ENCODE results near the gene ERFE.

Gene ERFE

DNA sequence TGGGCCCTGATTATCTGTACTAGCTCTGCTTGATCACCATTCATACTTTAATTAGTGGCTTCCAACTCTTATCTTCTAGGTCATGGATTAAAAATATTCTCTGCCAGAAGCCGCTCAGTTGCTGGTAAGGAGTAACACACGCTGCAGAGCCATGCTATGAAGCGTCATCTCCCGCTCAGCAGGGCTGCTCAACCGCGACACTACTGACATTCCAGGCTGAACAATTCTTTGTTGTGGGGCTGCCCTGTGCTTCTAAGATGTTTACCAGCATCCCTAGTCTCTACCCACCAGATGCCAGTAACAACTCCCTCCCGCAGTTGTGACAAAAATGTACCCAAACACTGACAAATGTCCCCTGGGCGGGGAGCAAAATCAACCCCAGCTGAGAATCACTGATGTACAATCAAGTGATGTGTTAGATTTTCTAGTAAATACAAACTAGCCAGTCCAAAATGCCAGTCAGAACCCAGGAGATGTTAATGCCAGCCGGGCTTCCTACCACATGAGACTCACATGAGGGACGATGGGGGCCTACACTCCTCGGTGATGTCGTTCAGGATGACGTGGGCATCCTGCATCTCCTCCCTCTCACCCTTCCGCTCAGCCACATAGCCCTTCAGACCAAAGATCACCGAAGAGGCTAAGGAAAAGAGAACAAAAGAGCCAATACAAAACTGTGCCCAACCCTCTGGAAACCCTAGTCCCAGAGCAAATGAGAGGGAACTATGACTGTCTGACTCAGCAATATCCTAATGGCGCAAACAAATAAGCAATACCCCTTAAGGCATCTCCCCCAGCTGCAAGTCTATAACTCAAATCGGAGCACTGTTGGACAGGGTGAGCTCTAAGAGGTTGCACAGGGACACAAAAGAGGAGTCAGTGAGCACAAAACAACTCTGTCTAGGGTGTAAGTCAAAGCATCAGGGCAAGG lies 29.1 kb downstream of the ERFE start:
- H4K20me1 ChIP-seq (ENCODE audit: insufficient read depth, low read length): no peaks in the 10 kb centered on the region
- TF ChIP-seq, protein P1, sequence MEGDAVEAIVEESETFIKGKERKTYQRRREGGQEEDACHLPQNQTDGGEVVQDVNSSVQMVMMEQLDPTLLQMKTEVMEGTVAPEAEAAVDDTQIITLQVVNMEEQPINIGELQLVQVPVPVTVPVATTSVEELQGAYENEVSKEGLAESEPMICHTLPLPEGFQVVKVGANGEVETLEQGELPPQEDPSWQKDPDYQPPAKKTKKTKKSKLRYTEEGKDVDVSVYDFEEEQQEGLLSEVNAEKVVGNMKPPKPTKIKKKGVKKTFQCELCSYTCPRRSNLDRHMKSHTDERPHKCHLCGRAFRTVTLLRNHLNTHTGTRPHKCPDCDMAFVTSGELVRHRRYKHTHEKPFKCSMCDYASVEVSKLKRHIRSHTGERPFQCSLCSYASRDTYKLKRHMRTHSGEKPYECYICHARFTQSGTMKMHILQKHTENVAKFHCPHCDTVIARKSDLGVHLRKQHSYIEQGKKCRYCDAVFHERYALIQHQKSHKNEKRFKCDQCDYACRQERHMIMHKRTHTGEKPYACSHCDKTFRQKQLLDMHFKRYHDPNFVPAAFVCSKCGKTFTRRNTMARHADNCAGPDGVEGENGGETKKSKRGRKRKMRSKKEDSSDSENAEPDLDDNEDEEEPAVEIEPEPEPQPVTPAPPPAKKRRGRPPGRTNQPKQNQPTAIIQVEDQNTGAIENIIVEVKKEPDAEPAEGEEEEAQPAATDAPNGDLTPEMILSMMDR (IDR thresholded peaks at IDR 0.05; ENCODE audit: low read length): no peak
- TF ChIP-seq EZH2 (IDR thresholded peaks at IDR 0.05; ENCODE audit: borderline replicate concordance, low read length): no peak

DNA sequence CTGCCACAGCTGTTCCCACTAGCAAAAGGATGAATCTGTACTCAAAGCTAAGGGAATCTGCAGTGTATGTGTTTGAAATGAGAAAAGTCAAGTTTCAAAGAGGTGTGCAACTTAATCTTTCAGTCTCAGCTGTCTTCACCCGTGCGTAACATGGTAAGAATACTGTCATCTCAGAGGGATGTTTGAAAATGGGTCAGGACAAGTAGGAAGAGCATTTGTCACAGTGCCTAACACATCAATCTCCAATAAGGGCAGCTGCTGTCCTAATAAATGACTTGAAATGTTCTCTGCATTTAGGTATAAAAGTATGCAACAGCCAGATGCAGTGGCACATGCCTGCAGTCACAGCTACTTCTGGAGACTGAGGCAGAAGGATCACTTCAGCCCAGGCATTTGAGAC lies 31.7 kb downstream of the ERFE start:
- Histone ChIP-seq H3K4me3 (ENCODE audit: low read depth, low read length, poor library complexity, severe bottlenecking) (no peak overlapping the region), H2AFZ (ENCODE audit: low read length) (no peak overlapping the region), H3K36me3 (ENCODE audit: insufficient read depth, low read length) (peaks cover 77% of the 10 kb centered on the region), H3K4me1 (ENCODE audit: insufficient read depth, low read length, severe bottlenecking) (peaks cover 4% of the 10 kb centered on the region), H3K9ac (ENCODE audit: low read length) (no peak overlapping the region), H4K20me1 (ENCODE audit: insufficient read depth, low read length) (no peaks in the 10 kb centered on the region), H3K79me2 (ENCODE audit: insufficient read depth, low read length) (peaks cover 3% of the 10 kb centered on the region), H3K4me2 (ENCODE audit: low read length) (no peak overlapping the region), H3F3A (ENCODE audit: insufficient read depth, low read length) (no peaks in the 10 kb centered on the region; the same call in 1 of the 2 replicates), H3K27ac (ENCODE audit: low read depth, low read length, poor library complexity, severe bottlenecking) (no peak overlapping the region), H3K27me3 (ENCODE audit: insufficient read depth, low read length) (no peaks in the 10 kb centered on the region), H3K9me2 (ENCODE audit: low read depth, low read length) (no peaks in the 10 kb centered on the region), H3K9me3 (ENCODE audit: low read length) (no peaks in the 10 kb centered on the region)
- no peak for TF ChIP-seq EZH2 (IDR thresholded peaks at IDR 0.05; ENCODE audit: borderline replicate concordance, low read length)
- TF ChIP-seq, protein P1 (IDR thresholded peaks at IDR 0.05; ENCODE audit: low read length): no peak

More for the DNA sequence above, 29.1 kb downstream of the ERFE start:
- no peaks in the 10 kb centered on the region for H3K9me3 ChIP-seq (ENCODE audit: low read length)
- H3K4me1 ChIP-seq (ENCODE audit: insufficient read depth, low read length, severe bottlenecking): peaks cover 4% of the 10 kb centered on the region
- no peaks in the 10 kb centered on the region for H3K27me3 ChIP-seq (ENCODE audit: insufficient read depth, low read length)
- no peak overlapping the region for H3K27ac ChIP-seq (ENCODE audit: low read depth, low read length, poor library complexity, severe bottlenecking)
- no peaks in the 10 kb centered on the region for H3K79me2 ChIP-seq (ENCODE audit: insufficient read depth, low read length)
- no peak overlapping the region for H3K9ac ChIP-seq (ENCODE audit: low read length)
- H3F3A ChIP-seq (ENCODE audit: insufficient read depth, low read length): no peaks in the 10 kb centered on the region
- no peak overlapping the region for H3K4me2 ChIP-seq (ENCODE audit: low read length)
- no peaks in the 10 kb centered on the region for H3K9me2 ChIP-seq (ENCODE audit: low read depth, low read length)
- no peak overlapping the region for H2AFZ ChIP-seq (ENCODE audit: low read length)
- no peak overlapping the region for H3K4me3 ChIP-seq (ENCODE audit: low read depth, low read length, poor library complexity, severe bottlenecking)
- H3K36me3 ChIP-seq (ENCODE audit: insufficient read depth, low read length): peaks cover 88% of the 10 kb centered on the region

DNA sequence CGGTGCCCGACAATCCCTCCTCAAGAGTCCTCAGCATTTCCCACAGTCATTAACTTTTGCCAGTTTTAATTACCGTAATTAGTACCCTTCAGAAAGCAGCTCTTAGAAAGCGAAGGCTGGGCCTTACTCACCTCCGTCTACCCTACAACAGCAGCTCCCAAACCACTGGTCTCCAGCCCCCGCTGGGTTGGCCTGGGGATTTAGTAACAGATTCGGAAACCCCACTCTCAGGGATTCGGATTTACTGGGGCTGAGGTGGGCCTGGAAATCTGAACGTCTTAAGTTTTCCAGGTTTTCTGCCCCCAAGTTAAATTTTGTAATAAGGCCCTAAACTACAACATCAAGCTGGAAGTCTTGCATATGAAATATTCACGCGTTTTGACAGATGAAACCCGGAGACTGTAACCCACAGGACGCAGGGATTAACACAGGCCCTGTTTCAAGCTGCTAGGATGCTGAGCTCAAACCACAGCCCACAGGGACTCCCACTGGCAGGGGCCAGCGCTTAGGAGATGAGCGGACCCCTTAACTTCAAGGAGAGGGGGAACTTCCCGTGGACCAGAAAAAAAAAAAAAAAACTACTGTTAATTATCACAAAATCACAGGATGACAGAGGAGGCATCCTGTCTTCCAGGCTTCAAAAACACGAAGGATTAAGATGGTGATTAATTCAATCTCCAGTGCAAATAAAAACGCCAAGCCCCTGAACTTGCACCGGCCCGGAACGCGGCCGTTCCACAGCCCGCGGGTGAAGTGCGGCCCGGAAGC lies 43.7 kb downstream of the ERFE start:
- Histone ChIP-seq H4K20me1 (ENCODE audit: insufficient read depth, low read length) (0 out of 2 replicates have a peak, but pooled peaks cover 2% of the 10 kb centered on the region), H2AFZ (ENCODE audit: low read length) (no peak overlapping the region), H3K9me3 (ENCODE audit: low read length) (no peaks in the 10 kb centered on the region)

More for the DNA sequence above, 43.7 kb downstream of the ERFE start:
- H3K4me3 ChIP-seq (ENCODE audit: low read depth, low read length, poor library complexity, severe bottlenecking): peak overlapping the region; percentile 98
- peak overlapping the region; percentile 21 for H3K27ac ChIP-seq (ENCODE audit: low read depth, low read length, poor library complexity, severe bottlenecking)
- no peaks in the 10 kb centered on the region for H3K27me3 ChIP-seq (ENCODE audit: insufficient read depth, low read length)
- H3F3A ChIP-seq (ENCODE audit: insufficient read depth, low read length): no peaks in the 10 kb centered on the region
- no peak for TF ChIP-seq EZH2 (IDR thresholded peaks at IDR 0.05; ENCODE audit: borderline replicate concordance, low read length)
- TF ChIP-seq, protein P1 (IDR thresholded peaks at IDR 0.05; ENCODE audit: low read length): no peak
- peak overlapping the region; percentile 94 for H3K4me2 ChIP-seq (ENCODE audit: low read length)
- H3K9me2 ChIP-seq (ENCODE audit: low read depth, low read length): no peaks in the 10 kb centered on the region
- H3K9ac ChIP-seq (ENCODE audit: low read length): peak overlapping the region; percentile 99
- H3K36me3 ChIP-seq (ENCODE audit: insufficient read depth, low read length): peaks cover 18% of the 10 kb centered on the region
- peaks cover 46% of the 10 kb centered on the region for H3K4me1 ChIP-seq (ENCODE audit: insufficient read depth, low read length, severe bottlenecking)
- H3K79me2 ChIP-seq (ENCODE audit: insufficient read depth, low read length): peaks cover 56% of the 10 kb centered on the region
